Activated CD4-positive, alpha-beta T cell treated with anti-CD3 and anti-CD28 coated beads, Interleukin-2, amount 10 ng/mL, durations not matched to agents 24 days and 14 days (primary cell): ENCODE measurements around the gene IPPK. TPM values are rescaled to one million over a fixed set of nuclear protein-coding genes. Genes with fewer than 3 reads are reported as not detected.
"Not testable (repeated sequence)": the region's sequence is repeated elsewhere in the genome, so short reads cannot be mapped to it uniquely, and the experiment has no call there.

ENCODE experiments used
- DNase-seq: peaks from one replicate; pipeline ENCODE4 v3.0.0; 2022
- H3K27ac Mint-ChIP-seq: one replicate; pipeline ENCODE4 v1.8.0; 2022; ENCODE audit warnings: mild to moderate bottlenecking, mixed read lengths
- H3K27me3 Mint-ChIP-seq: one replicate; pipeline ENCODE4 v1.8.0; 2022; ENCODE audit warnings: mixed read lengths
- H3K36me3 Mint-ChIP-seq: one replicate; pipeline ENCODE4 v1.8.0; 2022; ENCODE audit warnings: low read depth, mild to moderate bottlenecking, mixed read lengths
- H3K4me1 Mint-ChIP-seq: one replicate; pipeline ENCODE4 v1.8.0; 2021; ENCODE audit warnings: mixed read lengths
- H3K4me3 Mint-ChIP-seq: one replicate; pipeline ENCODE4 v1.8.0; 2022; ENCODE audit warnings: mild to moderate bottlenecking, moderate library complexity, mixed read lengths
- H3K9me3 Mint-ChIP-seq: one replicate; pipeline ENCODE4 v1.8.0; 2021; ENCODE audit warnings: mixed read lengths
- intact Hi-C: fragments of 100-400 bp; cut with micrococcal nuclease; formaldehyde crosslinking; loops from one replicate; pipeline ENCODE4 v1.15.1; 2023
- total RNA-seq: library from RNA; stranded (reverse); gene quantifications from 2 replicates; pipeline ENCODE4 v1.2.3, GENCODE V29; 2022

Gene IPPK
- total RNA-seq, 1 donor from 2014 or later, result 13.5 TPM

DNA sequence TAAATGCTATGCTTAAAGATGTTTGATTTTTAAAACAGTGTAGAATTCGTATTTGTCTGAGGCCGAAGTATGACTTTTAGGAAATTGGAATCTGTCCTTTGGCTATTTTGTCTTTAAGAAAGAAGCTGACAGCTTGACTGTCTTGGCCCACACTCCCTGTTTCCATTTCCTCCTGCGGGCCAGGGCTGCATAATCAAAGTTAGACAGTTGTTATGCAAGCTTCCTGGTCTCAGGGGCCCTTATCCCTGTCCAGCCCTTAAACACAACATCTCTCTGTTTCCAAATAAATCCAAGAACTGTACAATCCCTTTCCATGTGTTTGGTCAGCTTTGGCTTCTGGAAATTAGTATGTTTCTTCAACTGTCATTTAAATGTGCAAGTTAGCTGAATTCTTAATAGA lies 79.6 kb downstream of the IPPK start:
- Mint-ChIP-seq H3K27me3 (no peaks in the 10 kb centered on the region), H3K4me3 (no peak overlapping the region), H3K9me3 (no peaks in the 10 kb centered on the region), H3K4me1 (no peaks in the 10 kb centered on the region), H3K27ac (no peak overlapping the region), H3K36me3 (no peaks in the 10 kb centered on the region)
- no peak for DNase-seq
- intact Hi-C loops, result no loop called here

DNA sequence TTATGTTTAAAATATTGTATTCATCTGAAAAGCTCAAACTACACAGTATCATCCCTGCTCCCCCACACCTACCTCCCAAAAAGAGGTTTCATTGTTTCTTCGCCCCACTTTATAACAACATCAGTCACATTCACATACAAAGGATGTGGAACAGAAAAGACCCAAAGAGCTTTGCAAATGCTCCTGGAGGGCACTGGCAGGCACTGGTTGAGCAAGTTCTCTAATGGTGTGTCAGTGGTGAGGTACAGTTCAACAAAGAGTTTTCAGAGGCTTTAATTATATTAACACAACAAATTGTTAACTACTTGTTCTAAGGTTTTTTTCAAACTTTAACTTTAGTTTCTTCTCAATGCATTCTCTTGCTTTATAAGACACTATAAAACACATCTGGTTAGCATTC lies 80.0 kb downstream of the IPPK start:
- Mint-ChIP-seq H3K27ac (no peak overlapping the region), H3K4me3 (no peak overlapping the region), H3K36me3 (no peaks in the 10 kb centered on the region), H3K4me1 (no peaks in the 10 kb centered on the region), H3K9me3 (peaks cover under 1% of the 10 kb centered on the region), H3K27me3 (no peaks in the 10 kb centered on the region)
- intact Hi-C loops, result no loop called here
- DNase-seq, result no peak

DNA sequence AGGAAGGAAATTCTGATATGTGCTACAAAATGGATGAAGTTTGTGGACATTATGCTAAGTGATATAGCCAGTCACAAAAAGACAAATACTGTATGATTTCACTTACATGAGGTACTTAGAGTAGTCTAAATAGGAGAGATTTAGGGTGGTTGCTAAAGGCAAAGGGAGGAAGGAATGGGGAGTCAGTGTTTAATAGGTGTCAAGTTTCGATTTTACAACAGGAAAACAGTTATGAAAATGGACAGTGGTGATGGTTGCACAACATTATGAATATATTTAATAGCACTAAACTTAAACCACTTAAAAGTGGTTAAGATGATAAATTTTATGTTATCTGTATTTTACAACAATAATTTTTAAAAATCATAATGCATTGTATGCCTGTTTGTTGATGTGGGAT lies 93.8 kb downstream of the IPPK start:
- no peak for DNase-seq
- H3K27ac Mint-ChIP-seq, result no peak overlapping the region

DNA sequence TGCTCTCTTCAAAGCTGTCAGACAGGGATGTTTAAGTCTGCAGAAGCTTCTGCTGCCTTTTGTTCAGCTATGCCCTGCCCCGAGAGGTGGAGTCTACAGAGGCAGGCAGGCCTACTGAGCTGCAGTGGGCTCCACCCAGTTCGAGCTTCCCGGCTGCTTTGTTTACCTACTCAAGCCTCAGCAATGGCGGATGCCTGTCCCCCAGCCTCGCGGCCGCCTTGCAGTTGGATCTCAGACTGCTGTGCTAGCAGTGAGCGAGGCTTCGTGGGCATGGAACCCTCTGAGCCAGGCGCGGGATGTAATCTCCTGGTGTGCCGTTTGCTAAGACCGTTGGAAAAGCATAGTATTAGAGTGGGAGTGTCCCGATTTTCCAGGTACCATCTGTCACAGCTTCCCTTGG lies 96.3 kb downstream of the IPPK start:
- DNase-seq, H3K27ac Mint-ChIP-seq, H3K9me3 Mint-ChIP-seq, H3K4me1 Mint-ChIP-seq, intact Hi-C loops, H3K27me3 Mint-ChIP-seq, H3K36me3 Mint-ChIP-seq, H3K4me3 Mint-ChIP-seq: not testable (repeated sequence)

More for the DNA sequence above, 93.8 kb downstream of the IPPK start:
- Mint-ChIP-seq H3K4me3 (no peak overlapping the region), H3K4me1 (no peaks in the 10 kb centered on the region), H3K27me3 (no peaks in the 10 kb centered on the region), H3K36me3 (no peaks in the 10 kb centered on the region), H3K9me3 (peaks cover 4% of the 10 kb centered on the region)
- intact Hi-C loops, result no loop called here

DNA sequence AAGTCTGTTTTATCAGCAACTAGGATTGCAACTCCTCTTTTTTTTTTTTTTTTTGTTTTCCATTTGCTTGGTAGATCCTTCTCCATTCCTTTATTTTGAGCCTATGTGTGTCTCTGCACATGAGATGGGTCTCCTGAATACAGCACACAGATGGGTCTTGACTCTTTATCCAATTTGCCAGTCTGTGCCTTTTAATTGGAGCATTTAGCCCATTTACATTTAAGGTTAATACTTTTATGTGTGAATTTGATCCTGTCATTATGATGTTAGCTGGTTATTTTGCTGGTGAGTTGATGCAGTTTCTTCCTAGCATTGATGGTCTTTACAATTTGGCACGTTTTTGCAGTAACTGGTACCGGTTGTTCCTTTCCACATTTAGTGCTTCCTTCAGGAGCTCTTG lies 98.1 kb downstream of the IPPK start:
- H3K27me3 Mint-ChIP-seq, DNase-seq, H3K27ac Mint-ChIP-seq, H3K9me3 Mint-ChIP-seq, intact Hi-C loops, H3K4me3 Mint-ChIP-seq, H3K36me3 Mint-ChIP-seq, H3K4me1 Mint-ChIP-seq: not testable (repeated sequence)

DNA sequence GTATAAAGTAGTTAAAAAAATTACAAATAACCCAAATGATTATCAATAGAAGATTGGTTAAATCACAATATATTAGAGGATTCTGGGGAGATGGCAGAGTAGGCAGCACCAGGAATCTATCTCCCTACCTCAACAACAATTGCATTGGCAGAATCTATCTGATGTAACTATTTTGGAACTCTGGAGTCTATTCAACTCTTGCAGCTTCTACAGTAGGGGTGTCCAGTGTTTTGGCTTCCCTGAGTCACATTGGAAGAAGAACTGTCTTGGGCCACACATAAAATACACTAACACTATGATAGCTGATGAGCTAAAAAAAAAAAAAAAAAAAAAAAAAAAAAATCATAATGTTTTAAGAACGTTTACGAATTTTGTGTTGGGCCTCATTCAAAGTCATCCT lies 104.9 kb downstream of the IPPK start:
- Mint-ChIP-seq H3K27me3 (peaks cover 2% of the 10 kb centered on the region), H3K9me3 (no peaks in the 10 kb centered on the region), H3K4me1 (no peaks in the 10 kb centered on the region), H3K4me3 (no peak overlapping the region), H3K27ac (no peak overlapping the region), H3K36me3 (no peaks in the 10 kb centered on the region)
- no peak for DNase-seq
- intact Hi-C loops, result no loop called here

DNA sequence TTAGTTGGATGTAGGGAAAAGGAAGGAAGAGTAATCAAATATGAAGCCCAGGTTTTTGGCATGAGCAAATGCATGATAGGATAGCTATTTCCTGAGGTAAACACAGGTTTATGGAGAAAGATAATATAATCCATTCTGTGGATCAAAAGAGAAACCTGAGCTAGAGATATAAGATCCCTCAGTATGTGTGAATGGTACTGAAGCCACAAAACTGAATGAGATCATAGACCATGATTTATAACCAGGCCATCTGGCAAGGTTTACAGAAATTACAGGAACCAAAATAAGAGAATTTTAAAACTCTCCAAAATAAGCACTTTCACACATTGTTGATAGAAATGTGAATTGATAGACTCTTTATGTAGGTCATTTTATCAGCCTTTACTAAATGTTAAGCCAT lies 105.4 kb downstream of the IPPK start:
- no peaks in the 10 kb centered on the region for H3K36me3 Mint-ChIP-seq
- H3K9me3 Mint-ChIP-seq, result no peaks in the 10 kb centered on the region
- H3K27me3 Mint-ChIP-seq, result peaks cover 2% of the 10 kb centered on the region
- DNase-seq, result no peak
- intact Hi-C loops, result no loop called here
- H3K27ac Mint-ChIP-seq, result no peak overlapping the region
- H3K4me3 Mint-ChIP-seq, result no peak overlapping the region
- H3K4me1 Mint-ChIP-seq, result no peaks in the 10 kb centered on the region

Other genes starting within 250 kb of the IPPK start
- gene OMD, start 245.7 kb downstream of the IPPK start, total RNA-seq, result not detected in 2 replicates
- not detected in 2 replicates for gene ASPN, start 187.6 kb downstream of the IPPK start, total RNA-seq
- not detected in 2 replicates for gene ECM2, start 134.1 kb downstream of the IPPK start, total RNA-seq
- 25.8 and 26.2 TPM in 2 replicates for gene BICD2, start 94.7 kb upstream of the IPPK start, total RNA-seq
- gene ZNF484, start 207.9 kb upstream of the IPPK start, total RNA-seq, result 7.3 and 7.7 TPM in 2 replicates